AG09309 (cell line): ENCODE data around the gene HVCN1.

Experiments
- DNase-seq: peaks from one replicate; pipeline ENCODE4 v3.0.0-alpha.2; 2010; ENCODE audit warnings: low read depth
- H3K4me3 ChIP-seq: 2 replicates; pipeline ENCODE4 v1.5.1; 2011; ENCODE audit warnings: mild to moderate bottlenecking, low read depth, low read length, moderate library complexity; ENCODE audit not compliant: control insufficient read depth
- TF ChIP-seq, protein P1 (sequence below): IDR thresholded peaks from 2 replicates; pipeline ENCODE4 v1.5.1; 2011; ENCODE audit warnings: mild to moderate bottlenecking, low read depth, low read length, inconsistent platforms; ENCODE audit not compliant: insufficient read depth, control insufficient read depth; ENCODE audit errors: missing control alignments

Gene HVCN1

DNA sequence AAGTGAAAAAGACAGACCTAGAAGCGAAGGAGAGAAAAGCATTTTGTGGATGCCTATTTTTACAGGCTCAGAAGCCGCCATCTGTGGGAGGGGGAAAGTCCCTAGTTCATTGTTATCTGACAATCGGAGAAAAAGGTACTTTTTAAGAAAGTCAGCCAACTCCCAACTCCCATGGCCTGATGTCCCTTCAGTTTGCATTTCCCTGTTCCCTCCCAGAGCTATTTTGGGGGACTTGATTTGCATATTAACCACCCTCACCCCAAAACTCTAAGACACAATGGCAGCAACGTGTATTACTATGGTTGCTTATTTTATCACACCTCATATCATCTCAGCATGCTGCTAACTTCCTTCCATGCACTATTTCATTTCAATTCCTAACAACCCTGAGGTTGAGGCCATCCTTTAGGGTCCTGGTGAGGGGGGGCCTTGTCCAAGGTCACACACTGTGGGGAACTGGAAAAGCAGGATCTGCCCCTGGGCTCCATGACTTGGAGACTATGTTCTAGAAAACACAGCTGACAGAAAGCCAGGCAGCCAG, 18.7 kb downstream of the HVCN1 start:
- H3K4me3 ChIP-seq, result no peak overlapping the region
- no peak for DNase-seq
- TF ChIP-seq, protein P1, sequence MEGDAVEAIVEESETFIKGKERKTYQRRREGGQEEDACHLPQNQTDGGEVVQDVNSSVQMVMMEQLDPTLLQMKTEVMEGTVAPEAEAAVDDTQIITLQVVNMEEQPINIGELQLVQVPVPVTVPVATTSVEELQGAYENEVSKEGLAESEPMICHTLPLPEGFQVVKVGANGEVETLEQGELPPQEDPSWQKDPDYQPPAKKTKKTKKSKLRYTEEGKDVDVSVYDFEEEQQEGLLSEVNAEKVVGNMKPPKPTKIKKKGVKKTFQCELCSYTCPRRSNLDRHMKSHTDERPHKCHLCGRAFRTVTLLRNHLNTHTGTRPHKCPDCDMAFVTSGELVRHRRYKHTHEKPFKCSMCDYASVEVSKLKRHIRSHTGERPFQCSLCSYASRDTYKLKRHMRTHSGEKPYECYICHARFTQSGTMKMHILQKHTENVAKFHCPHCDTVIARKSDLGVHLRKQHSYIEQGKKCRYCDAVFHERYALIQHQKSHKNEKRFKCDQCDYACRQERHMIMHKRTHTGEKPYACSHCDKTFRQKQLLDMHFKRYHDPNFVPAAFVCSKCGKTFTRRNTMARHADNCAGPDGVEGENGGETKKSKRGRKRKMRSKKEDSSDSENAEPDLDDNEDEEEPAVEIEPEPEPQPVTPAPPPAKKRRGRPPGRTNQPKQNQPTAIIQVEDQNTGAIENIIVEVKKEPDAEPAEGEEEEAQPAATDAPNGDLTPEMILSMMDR, result no peak

DNA sequence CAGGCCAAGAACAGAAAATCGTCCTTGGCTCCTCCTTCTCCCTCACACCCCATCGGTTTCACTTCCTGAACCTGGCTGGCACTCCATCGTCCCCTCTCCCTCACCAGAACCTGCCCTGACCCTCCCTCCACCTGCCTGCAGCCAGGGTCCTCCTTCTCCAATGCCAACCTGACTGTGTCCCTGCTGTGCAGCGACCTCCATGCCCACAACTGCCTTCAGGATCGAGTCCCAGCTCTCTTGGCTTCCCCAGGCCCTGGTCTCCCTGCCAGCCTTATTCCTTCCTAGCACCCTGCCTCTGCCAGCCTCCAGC, 19.8 kb downstream of the HVCN1 start:
- TF ChIP-seq, protein P1, result no peak
- no peak for DNase-seq
- no peak overlapping the region for H3K4me3 ChIP-seq

- TF ChIP-seq, protein P1, result no peak
- H3K4me3 ChIP-seq, result no peak overlapping the region
- no peak for DNase-seq
Observed at GRCh38 chr12:110668480-110669192, 20.3 kb downstream of the HVCN1 start.

GRCh38 chr12:110667671-110668070, 21.2 kb downstream of the HVCN1 start:
- DNase-seq, result no peak
- no peak overlapping the region for H3K4me3 ChIP-seq
- TF ChIP-seq, protein P1, result no peak

GRCh38 chr12:110666892-110667291, 22.0 kb downstream of the HVCN1 start:
- no peak for DNase-seq
- no peak overlapping the region for H3K4me3 ChIP-seq
- TF ChIP-seq, protein P1, result no peak

DNA sequence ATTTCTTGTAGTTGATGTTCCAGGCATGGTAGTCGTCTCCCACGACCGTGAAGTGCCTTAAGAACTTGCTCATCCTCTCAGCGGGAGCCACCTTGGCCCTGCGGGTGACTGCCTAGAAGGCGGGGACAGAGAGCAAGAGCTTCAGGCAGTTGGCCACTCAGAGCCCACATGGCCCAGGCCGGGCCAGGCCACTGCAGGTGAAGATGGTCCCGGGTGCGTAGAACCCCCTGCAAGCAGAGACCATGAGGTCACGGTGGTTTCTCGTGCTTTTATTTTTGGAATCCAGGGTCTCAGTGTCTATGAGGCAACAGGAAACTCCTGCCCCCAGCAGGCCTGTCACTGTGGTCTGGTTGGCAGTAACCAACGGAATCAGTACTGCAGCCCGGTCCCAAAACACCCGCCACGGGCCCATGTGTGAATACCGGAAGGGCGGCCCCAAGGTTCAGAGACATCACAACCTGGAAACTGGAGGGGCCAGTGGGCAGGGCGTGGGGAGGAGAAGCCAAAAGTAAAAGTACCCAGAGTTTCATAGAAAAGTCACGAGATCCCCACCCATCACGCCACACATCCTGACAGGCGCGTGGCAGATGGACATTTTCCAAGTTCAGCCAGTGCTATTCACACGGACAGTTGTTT, 27.5 kb downstream of the HVCN1 start:
- no peak overlapping the region for H3K4me3 ChIP-seq
- TF ChIP-seq, protein P1, result no peak
- DNase-seq, result no peak
